ENCODE data around the gene ARHGEF2.

Gene ARHGEF2

DNA sequence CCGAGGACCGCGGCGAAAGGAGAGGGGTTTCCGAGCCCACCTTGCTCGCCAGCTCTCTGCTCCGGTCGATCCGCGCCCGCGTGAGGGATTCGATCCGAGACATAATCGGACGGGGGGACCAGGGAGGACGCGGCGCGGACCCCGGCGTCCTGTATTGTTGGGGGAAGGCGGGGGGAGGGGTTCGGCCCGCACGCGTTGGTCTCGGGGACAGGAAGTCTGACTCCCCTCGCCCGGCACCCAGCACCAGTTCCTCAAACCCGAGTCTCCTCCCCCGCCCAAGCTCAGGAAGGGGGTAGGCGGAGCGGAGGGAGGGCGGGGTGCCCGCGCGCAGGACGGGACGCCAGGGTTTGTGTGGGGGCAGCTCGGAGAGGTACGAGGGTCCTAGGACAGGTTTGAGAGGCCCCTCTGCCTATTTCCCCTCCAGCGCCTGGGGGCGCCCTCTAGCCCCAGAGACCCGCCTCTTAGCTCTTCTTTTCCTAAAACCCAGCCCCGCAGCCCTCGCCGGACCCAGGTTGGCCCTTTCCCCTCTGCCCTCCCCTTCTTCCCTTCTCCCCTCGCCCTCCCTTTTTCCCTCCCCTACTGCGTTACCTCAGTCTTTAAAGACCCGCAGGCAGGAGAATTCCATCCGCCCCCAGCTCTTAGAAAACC, at the start of gene ARHGEF2:
ARHGEF2 (minus strand) TSS at position 223 of the 648 bp plus-strand sequence; CDS start at position 103, 120 bp downstream.
- DNase-seq (ENCODE audit: low spot score) = peak; percentile 62

GRCh38 chr1:156026588-156026987, 48.2 kb upstream of the ARHGEF2 start:
- DNase-seq (ENCODE audit: low spot score) = no peak

DNA sequence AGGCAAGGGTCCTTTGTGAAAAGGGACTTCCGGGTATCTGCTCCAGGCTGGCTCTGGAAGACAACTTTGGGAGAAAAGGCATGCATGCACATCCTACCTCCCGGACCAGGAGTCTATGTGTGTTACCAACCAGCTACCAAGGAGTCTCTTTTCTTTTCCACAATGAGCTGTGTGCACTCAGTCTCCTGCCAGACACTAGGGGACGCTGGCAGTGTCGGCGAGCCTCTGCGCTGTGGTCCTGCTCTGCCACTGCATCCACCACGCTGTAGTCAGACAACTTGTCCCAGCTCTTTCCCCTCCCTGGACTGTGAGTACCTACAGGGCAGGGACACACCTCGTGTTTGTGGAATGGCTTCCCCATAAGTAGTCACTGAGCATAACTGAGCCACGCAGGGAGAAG, 47.5 kb upstream of the ARHGEF2 start:
- DNase-seq (ENCODE audit: low spot score) = no peak

- DNase-seq (ENCODE audit: low spot score) = no peak
Observed at GRCh38 chr1:156024801-156025200, 46.5 kb upstream of the ARHGEF2 start.

DNA sequence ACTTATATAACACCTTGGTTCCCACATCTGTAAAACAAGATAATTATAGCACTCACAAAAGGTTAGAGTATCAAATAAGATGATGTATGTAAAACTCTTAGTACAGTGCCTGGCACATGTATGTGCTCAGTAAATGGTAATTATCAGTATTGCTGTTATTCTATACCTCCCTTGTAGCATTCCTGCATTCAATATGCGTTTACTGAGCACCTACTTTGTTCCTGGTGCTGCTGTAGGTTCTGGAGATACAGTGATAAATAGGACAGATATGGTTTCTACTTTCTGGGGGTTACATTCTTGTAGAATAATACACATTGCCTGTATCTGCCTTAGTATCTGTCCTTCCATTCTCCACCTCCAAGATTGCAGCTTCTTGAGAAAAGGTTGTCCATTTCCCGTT, 43.6 kb upstream of the ARHGEF2 start:
- DNase-seq (ENCODE audit: low spot score) = no peak

GRCh38 chr1:156021093-156021428, 42.7 kb upstream of the ARHGEF2 start:
- DNase-seq (ENCODE audit: low spot score) = no peak

GRCh38 chr1:156020293-156021092, 42.1 kb upstream of the ARHGEF2 start, which contains the start of gene SSR2:
SSR2 (minus strand) TSS chr1:156020951; CDS start chr1:156020167, 784 bp downstream.
- peak; percentile 92 for DNase-seq (ENCODE audit: low spot score)

DNA sequence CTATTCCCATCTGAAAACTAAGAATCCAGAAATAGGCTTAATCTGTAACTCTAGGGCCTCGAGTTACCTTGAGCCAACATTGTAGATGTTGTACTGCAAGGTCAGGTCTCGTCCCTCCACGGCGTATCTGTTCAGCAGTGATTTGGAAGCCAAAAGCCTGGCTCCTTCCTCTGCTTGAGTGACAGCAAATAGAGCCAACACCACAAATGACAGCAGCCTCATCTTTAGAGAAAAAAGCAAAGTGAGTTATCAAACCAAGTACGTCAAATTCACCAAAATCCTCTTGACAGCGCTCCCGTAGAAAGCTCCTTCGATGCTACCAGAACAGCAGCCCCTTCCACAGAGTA, 41.6 kb upstream of the ARHGEF2 start:
- no peak for DNase-seq (ENCODE audit: low spot score)

- DNase-seq (ENCODE audit: low spot score) = no peak
Observed at GRCh38 chr1:156014829-156015228, 36.5 kb upstream of the ARHGEF2 start.

GRCh38 chr1:156012051-156012817, 33.9 kb upstream of the ARHGEF2 start:
- DNase-seq (ENCODE audit: low spot score) = no peak

DNA sequence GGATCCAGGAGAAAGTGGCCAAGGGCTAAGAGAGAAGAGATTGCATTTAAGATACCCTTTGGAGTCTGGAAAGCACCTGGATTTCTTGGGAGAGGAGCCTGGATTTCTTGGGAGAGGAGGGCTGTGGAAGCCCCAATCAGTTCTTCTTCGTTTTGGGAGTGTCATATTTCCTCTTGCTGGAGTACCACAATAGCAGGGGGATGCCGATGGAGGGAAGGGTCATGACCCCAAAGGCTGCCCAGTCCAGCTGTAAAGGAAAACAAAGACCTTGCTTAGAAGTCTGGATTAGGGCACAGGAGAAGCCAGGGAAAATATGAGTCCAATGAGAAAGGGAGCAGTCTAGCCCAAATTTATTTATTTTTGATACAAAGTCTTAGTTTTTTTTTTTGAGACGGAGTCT, 31.1 kb upstream of the ARHGEF2 start:
- DNase-seq (ENCODE audit: low spot score) = no peak

DNA sequence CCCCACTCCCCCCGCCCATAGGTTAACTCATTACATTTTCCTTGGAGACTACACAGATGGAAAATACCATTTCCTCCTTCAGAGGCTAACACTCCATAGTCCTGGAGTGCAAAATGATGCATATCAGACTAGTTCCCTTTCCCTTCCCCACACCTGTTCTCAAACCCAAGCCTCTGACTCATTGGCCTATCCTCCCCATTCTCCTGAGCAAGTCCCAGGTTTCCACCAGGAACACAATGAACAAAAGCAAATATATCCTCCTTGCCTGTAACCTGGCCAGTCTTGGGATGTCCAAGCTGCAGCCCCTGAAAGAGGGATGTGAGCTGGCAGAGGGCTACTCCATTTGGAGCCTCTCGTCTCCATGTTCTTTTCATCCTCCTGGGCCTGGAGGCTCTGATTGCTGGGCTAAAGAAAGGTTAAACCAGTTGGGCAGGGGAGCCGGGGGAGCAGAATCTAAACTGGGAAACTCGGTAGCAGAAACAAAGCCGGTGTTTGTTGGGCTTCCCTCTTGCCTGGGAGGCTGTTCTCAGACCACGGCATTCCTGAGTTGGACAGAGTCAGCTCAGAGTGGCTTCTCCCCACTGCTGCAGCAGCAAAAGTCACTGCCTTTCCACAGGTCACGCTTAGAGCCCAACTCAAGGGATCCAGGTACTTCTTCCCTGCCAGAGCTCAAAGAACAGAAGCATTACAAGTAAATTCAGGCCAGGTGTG, 28.5 kb upstream of the ARHGEF2 start:
- no peak for DNase-seq (ENCODE audit: low spot score)

DNA sequence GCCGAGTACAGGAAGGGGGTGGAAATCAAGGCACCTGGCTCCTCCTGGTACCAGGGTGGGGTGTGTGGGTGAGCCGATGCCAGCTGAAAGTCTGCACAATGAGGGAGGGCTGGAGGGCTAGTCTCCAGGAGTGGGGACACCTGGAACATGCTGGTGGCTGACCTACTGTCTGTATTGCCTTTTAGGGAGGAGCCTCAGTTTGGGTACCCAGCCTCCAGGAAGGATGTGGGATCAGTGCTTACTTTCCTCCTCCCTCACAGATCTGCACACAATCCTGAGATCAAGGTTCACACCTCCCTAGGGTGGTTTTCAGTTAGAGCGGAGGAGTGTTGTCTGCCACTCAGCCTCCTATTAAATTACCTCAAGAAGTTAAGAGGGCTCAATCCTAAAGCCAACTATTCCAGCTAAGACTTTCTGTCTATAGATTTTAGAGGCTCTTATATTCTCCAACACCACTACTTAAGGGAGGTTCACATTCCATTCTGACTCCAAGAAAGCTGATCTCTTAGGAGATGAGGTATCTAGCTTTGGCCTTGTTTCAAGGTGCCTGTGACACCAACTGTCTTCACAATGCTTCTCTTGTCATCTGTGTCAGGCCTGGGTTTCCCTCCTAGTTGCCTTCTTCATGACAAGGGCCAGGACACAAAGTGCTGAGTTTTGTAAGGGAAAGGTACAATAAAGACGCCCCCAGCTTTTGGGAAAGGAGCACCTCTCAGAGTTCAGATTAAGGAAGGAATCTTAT, 26.7 kb upstream of the ARHGEF2 start:
- DNase-seq (ENCODE audit: low spot score) = no peak

- no peak for DNase-seq (ENCODE audit: low spot score)
Observed at GRCh38 chr1:156003923-156004188, 25.5 kb upstream of the ARHGEF2 start.

- DNase-seq (ENCODE audit: low spot score) = no peak
Observed at GRCh38 chr1:156002188-156002911, 24.0 kb upstream of the ARHGEF2 start.

DNA sequence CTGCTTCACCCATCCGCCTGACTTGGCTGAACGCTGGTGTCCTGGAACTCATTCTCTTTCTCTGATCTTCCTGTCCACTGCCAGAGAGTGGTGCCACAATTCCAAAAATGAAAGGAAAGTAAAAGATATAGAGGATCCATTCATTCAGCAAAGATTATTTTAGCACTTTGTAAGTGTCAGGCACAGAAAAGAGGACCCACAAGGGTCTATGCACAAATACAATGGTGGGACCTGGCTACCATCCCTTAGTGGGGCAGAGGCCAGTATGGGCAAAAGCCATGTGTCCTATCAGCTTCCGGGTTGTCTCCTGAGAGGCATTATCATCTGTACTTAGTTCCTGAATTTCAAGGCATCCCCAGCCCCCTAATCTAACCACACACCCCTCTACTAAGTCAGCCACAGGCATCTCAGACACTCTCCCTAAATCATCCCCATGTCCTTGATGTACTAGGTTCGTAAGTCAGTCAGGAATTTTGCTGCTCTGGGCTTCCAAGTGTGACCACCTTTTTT, 23.4 kb upstream of the ARHGEF2 start:
- no peak for DNase-seq (ENCODE audit: low spot score)

DNA sequence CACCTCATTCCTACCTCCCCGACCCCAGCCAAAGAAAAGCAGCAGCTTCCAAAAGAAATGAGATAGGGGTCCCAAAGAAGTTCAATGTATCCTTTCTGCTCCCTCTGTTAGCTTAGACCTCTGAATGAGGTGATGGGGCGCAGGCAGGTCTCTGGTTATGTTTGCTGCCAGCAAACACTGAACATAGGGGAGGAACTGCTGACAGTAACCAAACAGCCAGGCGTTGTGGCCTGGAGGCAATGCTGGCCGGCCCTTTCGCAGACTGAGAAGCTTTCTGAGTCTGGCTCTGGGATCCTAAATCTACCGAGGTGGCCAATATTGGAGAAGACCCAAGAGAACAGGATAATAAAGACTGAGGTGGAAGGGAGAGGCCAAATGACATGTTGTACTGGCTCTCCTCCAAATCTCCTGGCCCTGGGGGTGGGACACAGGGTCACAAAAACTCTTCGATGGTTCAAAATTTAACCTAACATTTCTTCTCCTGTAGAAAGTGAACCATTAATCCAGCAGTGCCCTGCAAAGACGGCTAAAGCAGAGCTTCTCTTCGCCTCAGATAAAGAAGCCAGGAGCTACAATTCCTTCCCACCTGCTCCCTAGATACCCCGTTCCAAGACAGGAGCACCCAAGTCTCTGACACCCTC, 22.8 kb upstream of the ARHGEF2 start:
- no peak for DNase-seq (ENCODE audit: low spot score)

DNA sequence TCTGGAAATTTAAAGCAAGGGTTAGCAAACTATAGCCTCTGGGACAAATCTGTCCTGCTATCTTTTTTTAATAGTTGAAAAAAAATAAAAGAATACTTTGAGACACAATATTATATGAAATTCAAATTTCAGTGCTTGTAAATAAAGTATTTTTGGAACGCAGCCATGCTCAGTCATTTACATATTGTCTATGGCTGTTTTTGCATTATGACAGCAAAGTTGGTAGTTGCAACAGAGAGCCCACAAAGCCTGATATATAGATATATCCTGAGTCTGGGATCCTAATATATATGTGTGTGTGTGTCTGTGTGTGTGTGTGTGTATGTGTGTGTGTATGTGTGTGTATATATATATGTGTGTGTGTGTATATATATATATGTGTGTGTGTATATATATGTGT, 21.6 kb upstream of the ARHGEF2 start:
- DNase-seq (ENCODE audit: low spot score) = no peak

DNA sequence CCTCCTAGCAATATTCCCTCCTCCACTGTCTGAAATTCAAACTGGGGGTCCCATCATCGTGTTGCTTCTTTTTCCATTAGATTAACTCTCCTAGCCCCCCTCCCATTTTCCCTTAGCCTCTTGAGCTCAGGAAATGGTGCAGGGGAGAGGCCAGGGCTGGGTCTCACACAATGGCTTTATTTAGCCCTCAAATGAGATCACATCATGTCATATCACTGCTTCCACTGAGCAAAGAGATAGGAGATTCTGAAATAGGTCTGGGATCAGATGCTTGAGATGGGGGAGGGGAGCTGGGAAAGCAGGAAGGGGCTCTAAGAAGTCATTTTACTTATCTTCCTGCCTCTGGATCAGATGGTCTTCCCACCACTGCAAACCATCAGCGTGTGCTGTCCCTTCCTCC, 17.8 kb upstream of the ARHGEF2 start:
- DNase-seq (ENCODE audit: low spot score) = no peak

GRCh38 chr1:155993595-155993994, 15.2 kb upstream of the ARHGEF2 start:
- no peak for DNase-seq (ENCODE audit: low spot score)
